GM19372 (cell line): ENCODE measurements around the gene TBCA.
"Not testable (repeated sequence)": the region's sequence is repeated elsewhere in the genome, so short reads cannot be mapped to it uniquely, and the experiment has no call there.

ENCODE experiments used
- ATAC-seq: cut with Tn5 transposase; IDR thresholded peaks from one replicate; pipeline ENCODE4 v1.9.1; 2021; ENCODE audit warnings: mild to moderate bottlenecking, low read depth, moderate library complexity; ENCODE audit not compliant: unreplicated experiment

The TBCA gene

DNA sequence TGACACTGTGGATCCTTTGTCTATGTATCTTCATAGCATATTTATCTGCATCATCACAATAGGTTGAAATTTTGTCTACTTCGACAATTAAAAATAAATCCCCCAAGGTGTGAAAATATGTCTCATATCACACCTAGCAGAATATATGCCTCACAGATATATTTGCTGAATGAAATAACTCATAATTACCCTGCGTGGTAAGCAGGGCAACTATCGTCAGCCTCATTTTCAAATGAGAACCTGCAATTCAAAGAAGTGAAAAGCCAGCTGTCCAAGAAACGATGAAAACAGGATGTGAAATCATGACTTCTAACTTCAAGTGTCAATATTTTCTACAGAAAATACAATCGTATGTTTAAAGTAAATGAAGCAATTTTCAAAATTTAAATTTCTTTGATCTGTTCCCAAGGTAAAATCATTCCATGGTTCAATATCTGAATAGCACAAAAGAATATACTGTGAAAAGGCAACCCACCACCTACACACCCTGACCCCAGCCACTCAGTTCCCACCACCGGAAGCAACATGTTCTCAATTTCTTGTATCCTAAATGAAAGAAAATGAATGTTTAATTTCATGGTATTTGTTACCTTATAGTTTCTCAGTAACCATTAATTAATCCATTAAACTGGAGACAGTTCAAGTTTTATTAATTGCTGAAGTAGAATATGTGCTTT is 57.1 kb downstream of the TBCA start:
- no peak for ATAC-seq

DNA sequence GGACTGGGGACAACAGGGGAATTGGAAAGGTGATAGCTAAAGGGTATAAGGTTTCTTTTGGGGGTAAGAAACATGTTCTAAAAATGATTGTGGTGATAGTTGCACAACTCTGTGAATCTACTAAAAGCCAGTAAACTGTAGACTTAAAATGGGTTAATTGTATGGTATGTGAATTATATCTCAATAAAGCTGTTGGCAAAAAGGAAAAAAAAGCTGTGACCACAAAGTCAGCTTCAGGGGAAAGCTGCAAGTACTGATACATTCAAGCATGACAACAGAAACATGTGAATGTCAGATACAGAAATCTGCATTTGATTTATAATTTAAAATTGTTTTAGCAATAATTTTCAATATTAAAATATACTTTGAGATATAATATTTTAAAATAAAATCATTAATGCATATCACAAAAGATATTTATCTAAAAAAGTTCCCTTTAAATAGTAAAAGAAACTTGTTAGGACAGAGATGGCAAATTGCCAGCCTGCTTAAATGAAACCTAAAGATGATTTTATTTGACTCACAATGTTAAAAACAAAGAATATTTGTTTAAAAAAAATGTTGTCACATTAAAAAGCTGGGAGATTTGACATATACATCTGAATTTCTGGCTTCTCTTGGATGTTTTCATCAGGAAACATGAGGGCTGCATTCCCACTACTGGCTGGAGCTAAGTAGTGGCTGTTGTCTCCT is 66.0 kb downstream of the TBCA start:
- ATAC-seq, result no peak

DNA sequence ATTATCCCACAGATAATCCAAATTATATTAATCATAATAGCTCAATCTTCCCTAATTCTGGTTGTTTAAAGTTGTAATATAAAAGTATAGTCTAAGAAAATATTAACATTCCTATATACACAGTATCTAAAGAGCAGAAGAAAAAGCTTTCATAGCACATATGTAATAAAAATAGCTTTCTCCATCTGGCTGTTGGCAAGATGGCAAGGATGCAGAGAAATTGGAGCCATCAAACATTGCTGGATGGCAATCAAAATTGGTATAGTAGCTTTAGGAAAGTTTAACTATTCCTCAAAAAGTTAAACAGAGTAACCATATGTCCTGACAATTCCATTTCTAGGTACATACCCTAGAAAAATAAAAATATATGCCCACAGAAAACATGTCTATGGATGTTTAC is 66.8 kb downstream of the TBCA start:
- ATAC-seq, result no peak

DNA sequence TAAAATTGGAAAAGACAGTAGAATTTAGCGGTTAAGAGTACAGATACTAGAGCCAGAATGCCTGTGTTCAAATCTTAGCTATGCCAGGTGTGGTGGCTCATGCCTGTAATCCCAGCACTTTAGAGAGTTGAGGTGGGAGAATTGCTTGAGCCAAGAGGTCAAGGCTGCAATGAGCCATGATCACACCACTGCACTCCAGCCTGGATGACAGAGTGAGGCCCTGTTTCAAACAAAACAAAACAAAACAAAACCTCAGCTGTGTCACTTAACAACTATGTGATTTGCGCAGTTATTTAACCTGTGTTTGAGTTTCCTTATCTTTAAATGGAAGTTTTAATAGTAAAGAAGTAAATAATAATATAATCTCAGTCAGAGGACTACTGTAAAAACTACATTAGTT is 68.3 kb downstream of the TBCA start:
- no peak for ATAC-seq

DNA sequence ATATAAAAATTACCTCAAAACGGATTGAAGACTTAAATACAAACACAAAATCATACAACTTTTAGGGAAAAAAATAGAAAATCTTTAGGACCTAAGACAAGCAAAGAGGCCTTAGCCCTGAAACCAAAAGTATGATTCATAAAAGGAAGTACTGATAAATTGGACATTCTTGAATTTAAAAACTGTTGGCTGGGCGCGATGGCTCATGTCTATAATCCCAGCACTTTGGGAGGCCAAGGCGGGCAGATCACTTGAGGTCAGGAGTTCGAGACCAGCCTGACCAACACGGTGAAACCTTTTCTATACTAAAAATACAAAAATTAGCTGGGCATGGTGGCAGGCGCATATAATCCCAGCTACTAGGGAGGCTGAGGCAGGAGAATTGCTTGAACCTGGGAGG is 76.6 kb downstream of the TBCA start:
- not testable (repeated sequence) for ATAC-seq

DNA sequence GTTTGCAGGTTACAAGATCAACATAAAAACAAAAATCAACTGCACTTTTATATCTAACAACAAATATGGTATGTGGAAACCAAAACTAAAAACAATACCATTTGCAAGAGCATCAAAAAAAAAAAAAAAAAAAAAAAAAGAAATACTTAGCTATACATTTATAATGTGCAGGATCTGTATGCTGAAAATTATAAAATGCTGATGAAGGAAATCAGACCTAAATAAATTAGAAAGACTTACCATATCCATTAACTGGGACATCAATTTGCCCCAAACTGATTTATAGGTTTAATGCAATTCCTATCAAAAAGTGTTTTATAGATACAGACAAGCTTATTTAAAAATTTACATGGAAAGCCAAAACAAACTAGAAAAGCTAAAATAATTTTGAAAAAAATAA is 77.2 kb downstream of the TBCA start:
- no peak for ATAC-seq

DNA sequence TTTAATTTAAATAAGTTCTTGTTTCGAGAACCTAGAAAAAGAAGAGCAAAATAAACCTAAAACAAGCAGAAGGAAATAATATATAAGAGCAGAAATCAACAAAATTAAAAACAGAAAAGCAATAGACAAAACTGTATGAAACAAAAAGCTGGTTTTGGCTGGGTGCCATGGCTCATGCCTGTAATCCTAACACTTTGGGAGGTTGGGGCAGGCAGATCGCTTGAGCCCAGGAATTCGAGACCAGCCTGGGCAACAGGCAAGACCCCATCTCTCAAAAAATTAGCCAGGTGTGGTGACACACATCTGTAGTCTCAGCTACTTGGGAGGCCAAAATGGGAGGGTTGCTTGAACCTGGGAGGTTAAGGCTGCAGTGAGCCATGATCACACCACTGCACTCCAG is 78.4 kb downstream of the TBCA start:
- ATAC-seq, result no peak

DNA sequence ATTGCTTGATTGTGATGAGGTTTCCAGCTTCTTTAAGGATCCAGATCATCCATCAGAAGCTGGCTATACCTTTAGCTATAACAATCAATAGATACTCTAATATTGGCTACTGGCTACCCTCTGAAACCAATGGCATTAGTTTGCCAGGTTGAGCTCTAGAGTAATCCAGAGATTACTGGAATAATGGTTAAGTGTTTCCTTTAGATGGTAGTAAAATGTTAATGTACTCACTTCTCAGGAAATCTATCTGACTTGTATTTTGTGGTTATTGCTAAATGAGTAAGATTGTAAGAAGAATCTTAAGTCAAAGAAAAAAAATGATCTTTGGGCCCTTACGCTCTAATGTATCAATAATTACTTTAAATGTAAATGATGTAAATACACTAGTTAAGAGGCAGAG is 80.0 kb downstream of the TBCA start:
- ATAC-seq, result no peak

GRCh38 chr5:77693913-77694312 is 82.2 kb downstream of the TBCA start:
- no peak for ATAC-seq

GRCh38 chr5:77683171-77683732 is 92.9 kb downstream of the TBCA start:
- ATAC-seq, result no peak

DNA sequence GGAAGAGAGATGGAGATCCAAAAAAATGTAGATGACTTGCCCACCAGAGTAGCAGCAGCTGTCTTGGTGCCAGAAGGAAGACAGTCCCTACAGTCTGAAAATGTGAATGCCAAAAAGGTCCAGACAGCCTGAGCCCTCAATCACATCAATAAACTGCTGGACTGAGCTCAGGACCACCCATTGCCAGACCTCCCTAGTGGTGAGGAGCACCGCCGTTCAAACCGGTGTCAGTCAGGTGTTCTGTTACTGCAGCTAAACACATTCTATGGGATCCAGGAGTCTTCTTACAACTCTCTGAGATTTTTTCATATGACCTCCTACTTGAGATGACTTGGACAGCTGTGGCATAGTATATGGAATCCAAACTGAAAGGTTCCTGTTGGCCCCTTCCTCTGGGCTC is 105.6 kb downstream of the TBCA start:
- ATAC-seq, result no peak

DNA sequence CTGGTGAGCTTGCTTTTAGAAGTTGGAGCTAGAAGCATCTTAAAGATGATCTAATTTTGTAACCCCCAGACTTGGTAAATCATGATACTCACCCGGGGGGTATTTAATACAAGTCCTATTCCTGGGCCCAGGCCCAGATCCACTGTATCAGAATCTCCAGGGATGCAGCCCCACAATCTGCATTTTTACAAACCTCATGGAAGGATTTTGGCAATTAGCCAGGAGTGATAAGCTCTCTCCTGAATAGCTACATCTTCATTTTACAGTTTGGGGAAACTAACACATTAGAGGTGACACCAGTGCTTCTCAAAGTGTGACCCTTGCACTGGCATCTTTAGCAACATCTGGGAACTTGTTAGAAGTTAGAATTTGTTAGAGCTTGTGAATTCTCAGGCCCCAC is 106.5 kb downstream of the TBCA start:
- ATAC-seq, result no peak

- no peak for ATAC-seq
These were observed 112.9 kb downstream of the TBCA start for GRCh38 chr5:77663090-77663863.

DNA sequence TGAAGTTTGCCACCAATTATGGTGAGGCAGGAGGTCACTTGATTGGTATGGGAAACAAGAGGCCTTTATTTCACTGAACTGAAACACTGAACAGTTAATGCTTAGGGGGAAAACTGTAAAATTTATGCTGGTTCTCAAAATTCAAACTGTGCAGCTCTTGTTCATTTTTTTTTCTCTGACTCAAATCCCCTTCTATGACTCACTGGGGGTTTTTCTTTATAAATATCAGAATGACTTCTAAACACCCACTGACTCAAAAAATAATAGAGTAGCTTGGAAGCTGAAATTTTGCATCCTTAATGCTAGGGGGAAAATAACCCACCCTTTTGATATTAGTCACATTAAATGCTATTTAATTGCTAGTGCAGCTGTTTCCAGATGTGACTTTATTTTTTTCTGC is 113.5 kb downstream of the TBCA start:
- no peak for ATAC-seq

DNA sequence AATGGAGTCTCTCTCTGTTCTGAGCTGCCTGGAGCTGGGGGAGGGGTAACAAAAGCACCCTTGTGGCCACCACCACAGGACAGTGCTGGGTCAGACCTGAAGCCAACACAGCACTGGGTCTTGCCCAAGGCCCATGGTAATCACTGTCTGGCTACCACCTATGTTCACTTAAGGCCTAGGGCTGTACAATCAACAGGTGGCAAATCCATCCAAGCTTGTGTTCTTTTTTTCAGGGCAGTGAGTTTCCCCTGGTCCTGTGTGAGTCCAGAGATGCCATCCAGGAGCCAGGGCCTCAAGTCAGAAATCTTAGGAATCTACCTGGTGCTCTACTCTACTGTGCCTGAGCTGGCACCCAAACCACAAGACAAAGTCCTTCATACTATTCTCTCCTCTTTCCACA is 117.5 kb downstream of the TBCA start:
- ATAC-seq, result no peak

DNA sequence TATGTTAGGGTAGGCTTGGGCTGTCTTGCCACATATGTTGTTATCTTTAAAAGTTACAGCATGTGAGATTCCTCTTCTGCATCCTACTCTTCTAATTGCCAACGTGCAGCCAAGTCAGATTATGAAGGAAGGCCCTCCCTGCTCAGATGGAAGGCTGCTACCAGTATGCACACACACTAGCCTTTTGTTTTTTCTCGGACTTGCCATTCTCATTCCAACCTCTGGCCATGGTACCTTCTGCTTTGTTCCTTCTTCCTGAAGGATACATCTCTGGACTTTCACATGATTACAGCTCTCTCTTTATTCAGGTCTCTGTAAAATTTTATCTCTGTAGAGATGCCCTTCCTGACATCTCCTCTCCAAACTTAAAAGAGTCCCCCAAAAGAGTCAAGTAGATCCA is 124.8 kb downstream of the TBCA start:
- ATAC-seq, result no peak

GRCh38 chr5:77650686-77651085 is 125.5 kb downstream of the TBCA start:
- no peak for ATAC-seq

- ATAC-seq, result no peak
These were observed 126.4 kb downstream of the TBCA start for GRCh38 chr5:77649776-77650175.

DNA sequence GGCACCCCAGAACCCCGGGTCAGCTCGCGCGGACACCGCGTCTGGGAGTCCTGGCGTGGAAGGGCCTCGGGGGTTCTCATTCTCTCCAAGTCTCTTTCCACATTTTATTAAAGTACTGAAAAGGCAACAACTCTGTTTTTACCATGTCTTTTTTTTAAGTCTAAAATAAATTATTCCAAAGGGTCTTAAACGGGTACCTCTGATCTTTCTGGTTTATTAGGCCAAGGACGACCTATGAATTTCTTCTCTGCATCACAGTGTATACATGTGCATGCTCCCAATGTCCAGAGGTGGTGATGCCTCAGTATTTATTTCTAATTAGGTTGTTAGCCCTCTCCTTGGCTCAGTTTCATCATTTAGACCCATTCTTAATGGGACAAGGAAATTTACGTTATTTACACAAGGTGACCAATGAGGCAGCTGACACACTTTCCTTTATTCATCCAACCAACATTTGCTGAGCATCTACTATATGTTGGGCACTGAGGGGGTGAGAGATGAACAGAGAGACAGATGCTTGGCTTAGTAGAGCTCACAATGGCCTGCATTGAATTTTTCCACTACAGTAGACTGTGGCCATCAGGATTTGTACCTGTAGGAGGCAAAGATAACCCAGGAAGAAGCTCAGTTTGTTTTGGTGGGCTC is 130.0 kb downstream of the TBCA start:
- ATAC-seq, result no peak

DNA sequence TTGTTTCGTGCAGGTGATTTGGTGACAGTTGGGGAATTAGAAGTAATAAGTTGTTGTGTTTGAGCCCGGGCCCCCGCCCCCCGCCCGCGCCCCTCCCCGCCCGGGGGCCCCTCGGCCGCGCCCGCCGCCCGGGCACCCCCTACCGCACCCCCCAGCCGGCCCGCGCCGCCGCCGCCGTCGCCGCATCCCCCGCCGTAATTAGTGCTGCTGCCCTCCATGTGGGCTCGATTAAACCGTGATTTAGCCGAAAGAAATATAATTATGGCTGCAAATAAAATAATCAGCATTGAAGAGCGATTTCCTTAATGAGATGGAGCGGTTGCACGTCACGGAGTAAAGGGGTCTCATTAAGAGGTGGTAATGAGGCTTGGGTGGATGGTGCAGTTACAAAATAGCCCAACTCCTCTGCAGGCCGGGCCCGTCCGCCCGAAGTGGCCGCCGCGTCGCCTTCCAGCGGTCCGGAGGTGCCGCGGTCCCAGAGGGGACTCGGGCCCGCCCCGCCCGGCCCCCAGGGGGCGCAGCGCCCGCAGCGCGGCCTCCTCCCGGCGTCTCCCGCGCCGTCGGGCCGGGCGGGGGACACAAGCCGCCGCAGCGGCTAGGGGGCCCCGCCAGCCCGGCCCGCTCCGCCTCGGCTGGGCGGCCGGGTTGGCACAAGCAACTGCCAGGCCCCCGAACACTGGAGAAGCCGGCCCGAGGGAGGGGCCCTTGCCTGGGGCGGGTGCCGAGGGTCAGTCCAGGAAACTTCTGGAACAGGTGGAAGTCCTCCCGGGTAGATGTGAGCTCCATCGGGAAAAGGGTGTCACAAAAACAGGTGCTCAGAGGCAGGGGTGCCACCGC is 130.8 kb downstream of the TBCA start:
- ATAC-seq, result no peak
